Glomerular visceral epithelial cell (primary cell): Measurements from ENCODE around the gene GALNT16.

Source experiments
- DNase-seq: peaks from one replicate; pipeline ENCODE4 v3.0.0-alpha.2; 2016; ENCODE audit errors: extremely low spot score

GALNT16 gene

GRCh38 chr14:69335371-69335771 is 75.4 kb downstream of the GALNT16 start:
- no peak for DNase-seq

GRCh38 chr14:69337984-69338383 is 78.0 kb downstream of the GALNT16 start:
- no peak for DNase-seq

- DNase-seq = no peak
These were observed 79.5 kb downstream of the GALNT16 start for GRCh38 chr14:69339426-69339825.

- DNase-seq = no peak
These were observed 83.1 kb downstream of the GALNT16 start for GRCh38 chr14:69342928-69343525.

- no peak for DNase-seq
These were observed 84.2 kb downstream of the GALNT16 start for GRCh38 chr14:69344171-69344570.

- DNase-seq = no peak
These were observed 85.4 kb downstream of the GALNT16 start for GRCh38 chr14:69345402-69345801.

GRCh38 chr14:69346710-69347109 is 86.8 kb downstream of the GALNT16 start:
- peak; percentile 12 for DNase-seq

GRCh38 chr14:69349091-69349777 is 89.3 kb downstream of the GALNT16 start:
- no peak for DNase-seq

- no peak for DNase-seq
These were observed 90.9 kb downstream of the GALNT16 start for GRCh38 chr14:69350892-69351291.

GRCh38 chr14:69351385-69351784 is 91.4 kb downstream of the GALNT16 start:
- no peak for DNase-seq

GRCh38 chr14:69351911-69352310 is 92.0 kb downstream of the GALNT16 start:
- no peak for DNase-seq

- DNase-seq = no peak
These were observed 93.2 kb downstream of the GALNT16 start for GRCh38 chr14:69353168-69353567.

GRCh38 chr14:69354383-69355153 is 94.6 kb downstream of the GALNT16 start:
- DNase-seq = peak; percentile 24

GRCh38 chr14:69355154-69355597 is 95.2 kb downstream of the GALNT16 start:
- no peak for DNase-seq

GRCh38 chr14:69355607-69356281 is 95.8 kb downstream of the GALNT16 start:
- peak; percentile 52 for DNase-seq

GRCh38 chr14:69356903-69357543 is 97.1 kb downstream of the GALNT16 start:
- no peak for DNase-seq

- no peak for DNase-seq
These were observed 97.7 kb downstream of the GALNT16 start for GRCh38 chr14:69357544-69358200.

- DNase-seq = peak; percentile 55
These were observed 98.4 kb downstream of the GALNT16 start for GRCh38 chr14:69358233-69358963.

- no peak for DNase-seq
These were observed 99.0 kb downstream of the GALNT16 start for GRCh38 chr14:69358966-69359365.

GRCh38 chr14:69360438-69361108 is 100.6 kb downstream of the GALNT16 start:
- no peak for DNase-seq
